HG03045 (cell line): Measurements from ENCODE around the gene BABAM2.
"Not testable (repeated sequence)": the region's sequence is repeated elsewhere in the genome, so short reads cannot be mapped to it uniquely, and the experiment has no call there.

Source experiments
- ATAC-seq: cut with Tn5 transposase; IDR thresholded peaks from one replicate; pipeline ENCODE4 v1.9.1; 2021; ENCODE audit warnings: mild to moderate bottlenecking, moderate library complexity; ENCODE audit not compliant: unreplicated experiment

BABAM2 gene

DNA sequence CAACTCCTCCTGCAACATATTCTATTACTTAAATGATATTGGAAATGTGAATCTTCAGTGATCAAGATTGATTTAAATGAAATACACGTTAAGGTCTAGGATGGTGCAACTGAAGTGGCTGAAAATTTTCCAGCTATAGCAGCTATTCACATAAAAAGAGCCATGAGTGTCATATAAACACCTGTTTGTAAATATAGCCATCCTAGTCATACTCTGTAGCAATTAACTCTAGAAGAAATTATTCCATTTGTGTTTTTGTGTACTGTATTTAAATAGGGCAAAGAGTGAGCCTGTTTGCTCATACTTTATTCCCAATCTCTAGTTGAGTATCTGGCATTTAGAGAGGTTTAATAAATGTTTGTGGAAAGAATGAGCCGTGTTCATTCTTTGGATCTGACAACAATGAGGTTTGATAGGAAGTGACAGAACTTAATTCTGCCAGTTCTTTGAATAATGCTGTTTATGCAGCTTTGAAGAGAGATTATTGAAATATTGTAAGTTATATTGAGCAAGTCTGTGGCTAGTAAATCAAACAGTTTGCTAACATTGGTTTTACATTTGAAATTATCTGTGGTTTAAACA, 49.7 kb downstream of the BABAM2 start:
- no peak for ATAC-seq

DNA sequence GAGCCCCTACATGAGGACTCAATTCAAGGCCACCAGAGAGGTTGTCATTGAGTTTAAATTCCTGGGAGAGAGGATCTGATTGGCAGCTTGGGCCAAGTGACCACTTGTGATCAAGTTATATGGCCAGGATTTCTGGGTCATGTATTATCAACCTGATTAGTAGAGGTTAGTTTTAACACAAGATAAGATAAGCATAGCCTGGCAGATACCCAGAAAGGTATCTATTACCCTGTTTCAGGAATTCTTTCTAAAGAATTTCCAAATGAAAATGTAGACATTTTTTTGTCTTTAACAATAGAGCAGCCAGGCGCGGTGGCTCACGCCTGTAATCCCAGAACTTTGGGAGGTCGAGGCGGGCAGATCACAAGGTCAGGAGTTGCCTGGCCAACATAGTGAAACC, 50.5 kb downstream of the BABAM2 start:
- ATAC-seq, result no peak

DNA sequence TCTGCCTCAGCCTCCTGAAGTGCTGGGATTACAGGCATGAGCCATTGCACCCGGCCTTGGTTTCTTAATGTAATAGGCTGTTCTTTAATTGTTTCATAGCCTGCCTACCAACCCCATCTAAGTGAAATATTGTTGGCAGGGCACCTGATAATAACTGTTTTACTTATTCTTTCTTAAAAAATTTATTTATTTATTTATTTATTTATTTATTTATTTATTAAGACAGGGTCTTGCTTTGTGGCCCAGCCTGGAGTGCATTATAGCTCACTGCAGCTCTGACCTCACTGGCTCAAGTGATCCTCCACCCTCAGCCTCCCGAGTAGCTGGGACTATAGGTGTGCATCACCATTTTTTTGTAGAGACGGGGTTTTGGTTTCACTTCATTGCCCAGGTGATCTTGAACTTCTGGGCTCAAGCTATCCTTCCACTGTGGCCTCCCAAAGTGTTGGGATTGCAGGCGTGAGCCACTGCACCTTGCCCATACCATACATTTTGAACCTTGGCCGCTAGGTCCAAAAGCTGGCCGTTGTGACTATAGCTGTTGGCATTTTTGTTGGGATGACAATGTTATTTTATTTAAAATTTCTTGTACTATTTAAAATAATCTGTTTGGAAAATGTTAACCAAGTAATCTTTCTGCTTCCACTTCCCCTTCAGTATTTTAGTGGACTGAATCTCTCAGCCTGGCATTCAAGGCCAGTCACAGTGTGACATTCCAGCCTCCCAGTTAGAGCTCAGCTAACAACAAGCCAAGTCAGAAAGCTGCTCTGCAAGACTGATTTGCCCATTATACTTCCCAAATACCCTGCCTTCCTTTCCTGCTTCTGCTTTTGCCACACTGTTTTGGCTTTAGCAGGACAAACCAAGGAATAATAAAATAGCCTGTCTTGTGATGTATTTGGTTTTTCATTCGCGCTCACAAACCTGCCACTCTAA, 52.4 kb downstream of the BABAM2 start:
- no peak for ATAC-seq

DNA sequence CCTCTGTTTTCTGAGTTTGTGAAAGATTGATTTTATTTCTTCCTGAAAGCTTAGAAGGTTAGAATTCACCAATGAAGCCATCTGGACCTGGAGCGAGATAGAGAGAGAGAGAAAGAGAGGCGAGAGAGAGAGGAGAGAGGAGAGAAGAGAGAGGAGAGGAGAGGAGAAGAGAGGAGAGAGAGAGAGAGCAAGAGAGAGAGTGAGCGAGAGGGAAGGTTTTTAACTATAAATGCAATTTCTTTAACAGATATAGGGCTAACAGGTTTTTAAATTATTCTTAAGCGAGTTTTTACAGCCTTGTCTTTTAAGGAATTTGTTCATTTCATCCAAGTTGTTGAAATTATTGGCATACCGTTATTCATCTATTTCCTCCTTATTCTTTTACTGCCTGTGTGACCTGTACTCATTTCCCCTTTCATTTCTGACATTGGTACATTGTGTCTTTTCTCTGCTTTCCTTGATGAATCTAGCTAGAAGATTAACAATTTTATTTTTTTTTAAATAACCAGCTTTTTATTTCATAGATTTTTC, 56.1 kb downstream of the BABAM2 start:
- ATAC-seq, result no peak

DNA sequence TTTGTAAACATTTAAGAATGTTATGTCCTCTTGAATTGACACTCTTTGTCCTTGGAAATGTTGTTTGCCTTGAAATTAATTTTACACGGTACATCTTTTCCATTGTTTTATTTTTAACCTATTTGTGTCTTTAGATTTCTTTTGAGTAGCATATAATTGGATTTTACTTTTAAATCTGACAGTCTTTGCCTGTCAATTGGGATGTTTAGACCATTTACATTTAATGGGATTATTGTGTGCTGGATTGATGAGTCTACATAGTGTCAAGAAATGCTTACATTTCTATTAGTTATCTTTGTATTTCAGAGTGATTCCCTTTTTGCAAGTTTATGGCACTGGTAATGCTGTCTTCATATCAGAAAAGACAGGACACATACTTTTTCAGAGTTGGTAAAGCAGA, 61.5 kb downstream of the BABAM2 start:
- no peak for ATAC-seq

DNA sequence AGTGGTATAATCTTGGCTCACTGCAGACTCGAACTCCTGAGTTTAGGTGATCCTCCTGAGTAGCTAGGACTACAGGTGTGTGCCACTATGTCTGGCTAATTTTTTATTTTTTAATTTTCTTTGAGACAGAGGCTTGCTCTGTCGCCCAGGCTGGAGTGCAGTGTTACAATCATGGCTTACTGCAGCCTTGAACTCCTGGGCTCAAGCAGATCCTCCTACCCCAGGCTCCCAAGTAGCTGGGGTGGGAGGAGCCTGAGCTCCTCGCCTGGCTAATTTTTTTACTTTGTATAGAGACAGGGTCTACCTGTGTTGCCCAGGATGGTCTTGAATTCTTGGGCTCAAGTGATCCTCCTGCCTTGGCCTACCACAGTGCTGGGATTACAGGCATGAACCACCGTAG, 62.5 kb downstream of the BABAM2 start:
- no peak for ATAC-seq

DNA sequence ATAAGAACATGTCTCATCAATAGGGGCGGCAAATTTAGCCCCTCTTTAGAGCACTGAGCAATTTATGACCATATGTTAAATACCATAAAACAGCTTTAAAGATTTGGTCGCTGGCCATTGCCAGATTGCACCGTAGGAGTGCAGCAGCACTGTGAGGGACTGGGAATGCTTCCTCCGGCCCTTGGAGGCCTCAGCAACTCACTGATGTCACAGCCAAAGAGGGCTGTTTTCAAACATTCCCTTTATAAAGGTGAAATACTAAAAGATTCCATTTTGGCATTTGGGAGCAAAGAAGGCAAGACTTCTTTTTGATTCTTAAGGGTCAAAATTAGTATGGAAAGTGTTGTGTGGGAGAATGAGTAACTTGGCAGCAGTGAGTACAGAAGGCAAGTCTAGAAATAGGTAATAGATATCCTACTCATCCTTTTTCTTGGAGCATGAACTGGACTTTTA, 63.7 kb downstream of the BABAM2 start:
- no peak for ATAC-seq

DNA sequence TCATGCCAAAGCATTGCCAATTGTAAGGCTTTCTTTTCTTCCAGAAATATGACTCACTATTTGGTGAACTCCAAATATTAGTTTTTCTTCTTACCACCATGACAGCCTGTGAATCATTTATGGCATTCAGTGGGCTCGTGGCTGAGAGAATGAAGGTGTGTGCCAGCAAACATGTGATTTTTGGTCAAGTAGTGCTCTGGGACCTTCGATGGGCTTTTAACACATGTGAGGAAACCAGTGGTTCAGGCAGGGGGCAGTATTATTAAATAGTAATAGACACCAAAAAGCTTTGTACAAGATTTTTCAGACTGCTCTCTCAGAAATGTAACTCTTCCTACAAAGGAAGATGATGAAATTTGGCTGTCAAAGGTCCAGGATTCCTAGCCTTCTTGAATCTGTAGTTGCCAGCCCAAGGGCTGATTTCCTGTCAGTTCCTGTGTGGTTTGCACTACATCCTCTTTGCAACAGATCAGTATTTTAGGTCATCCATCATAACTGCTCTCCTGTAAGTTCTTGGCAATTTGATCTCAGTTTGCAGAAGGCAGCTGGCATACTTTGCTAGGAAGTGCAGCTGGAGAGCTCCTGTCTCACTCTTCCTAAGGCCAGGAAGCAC, 64.3 kb downstream of the BABAM2 start:
- ATAC-seq, result no peak

DNA sequence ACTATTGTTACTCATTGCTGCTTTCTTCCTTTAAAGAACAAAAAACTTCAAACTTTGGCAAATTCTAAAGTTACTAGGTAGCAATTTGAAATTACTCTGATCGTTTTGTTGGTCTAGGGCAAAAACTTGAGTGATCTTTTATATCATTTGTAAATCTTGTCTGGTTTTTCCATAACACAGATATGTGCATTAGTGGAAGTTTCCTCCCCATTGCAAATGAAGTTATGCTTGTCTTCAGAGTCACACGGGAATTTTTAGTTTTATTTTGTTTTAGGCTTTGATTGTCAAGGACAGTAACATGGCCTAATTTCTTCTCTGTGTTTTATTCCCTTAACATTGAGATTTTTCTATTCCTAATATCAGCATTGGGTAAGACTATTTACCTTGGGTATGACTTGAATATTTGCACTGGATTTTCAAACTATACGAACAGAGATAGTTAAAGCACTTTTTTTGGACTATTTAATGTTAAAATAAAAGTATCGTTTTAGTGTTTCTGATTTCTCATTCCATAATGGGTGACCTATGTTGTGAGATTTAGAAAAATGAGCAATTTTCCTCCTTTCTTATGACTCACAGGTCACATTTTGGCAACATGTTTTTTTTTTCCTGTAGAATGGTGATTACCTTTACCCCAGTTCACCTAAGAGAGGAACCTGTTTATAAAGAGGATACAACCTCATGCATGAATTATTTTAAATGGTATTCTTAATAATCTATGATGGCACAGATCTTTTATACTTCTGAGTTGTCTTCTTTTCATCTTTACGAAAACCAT, 65.0 kb downstream of the BABAM2 start:
- no peak for ATAC-seq

DNA sequence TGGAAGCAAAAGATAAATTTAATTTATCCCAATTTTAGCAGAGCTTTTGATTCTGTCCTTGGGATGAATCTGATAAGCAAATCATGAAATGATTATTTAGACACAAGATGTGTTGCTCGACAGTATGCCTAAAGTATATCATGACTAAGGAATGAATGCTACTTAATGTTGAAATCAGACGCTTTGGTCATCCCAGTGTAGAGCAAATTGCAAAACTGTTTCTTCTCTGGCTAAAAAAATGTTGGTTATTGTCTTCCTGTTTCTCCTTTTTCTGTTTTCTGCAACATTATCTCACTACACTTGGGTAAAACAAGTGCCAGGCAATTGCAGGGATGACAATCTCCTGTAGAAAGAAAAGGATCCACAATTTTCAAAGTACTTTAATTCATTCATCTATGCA, 66.4 kb downstream of the BABAM2 start:
- ATAC-seq, result no peak

DNA sequence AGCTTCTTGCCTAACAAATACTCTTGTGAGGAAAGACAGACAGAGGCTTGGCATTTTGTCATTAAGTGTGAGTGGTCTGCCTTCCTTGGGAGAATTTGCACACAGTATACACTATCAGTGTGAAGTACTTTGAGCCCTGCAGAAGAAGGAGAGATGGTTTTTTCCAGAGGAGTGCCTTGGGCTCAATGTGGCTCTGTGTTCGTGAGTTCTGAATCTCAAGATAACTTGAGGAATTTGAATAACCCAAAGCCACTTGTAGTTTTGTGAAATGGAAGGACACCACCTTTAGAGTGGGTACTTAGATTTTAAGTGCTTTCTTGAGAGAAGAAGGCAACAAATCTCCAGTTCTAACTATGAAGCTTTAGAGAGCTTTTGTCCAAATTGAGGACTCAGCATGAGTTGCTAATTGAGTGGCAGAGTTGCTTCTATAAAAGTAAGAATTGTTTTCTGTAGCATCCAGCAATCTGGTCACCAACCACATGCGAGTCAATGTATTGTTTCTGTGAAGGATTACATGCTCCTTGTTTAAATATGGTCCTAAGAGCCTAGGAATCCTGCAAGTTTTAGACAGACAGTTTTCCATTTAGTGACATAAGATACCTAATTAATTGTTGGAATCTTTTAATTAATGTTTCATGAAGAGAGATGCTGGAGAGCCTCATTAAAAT, 68.3 kb downstream of the BABAM2 start:
- no peak for ATAC-seq

DNA sequence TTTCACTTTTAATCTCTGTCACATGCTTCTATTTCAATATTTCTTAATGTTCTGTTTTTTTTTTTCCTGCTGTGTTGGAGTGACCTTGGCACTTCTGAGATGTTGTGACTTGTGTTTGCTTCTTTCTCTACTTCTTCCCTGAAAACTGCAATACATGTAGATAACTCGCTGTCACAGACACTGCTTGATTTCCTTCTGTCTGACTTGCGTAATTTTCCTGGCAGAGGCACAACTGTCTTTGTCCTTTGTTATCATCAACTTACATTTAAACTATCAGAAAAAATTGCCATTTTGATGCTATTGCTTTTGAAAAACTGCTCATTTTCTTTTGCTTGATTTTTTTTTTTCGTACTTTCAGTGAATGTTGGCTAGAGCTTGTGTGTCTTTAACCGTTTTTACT, 69.0 kb downstream of the BABAM2 start:
- ATAC-seq, result no peak

DNA sequence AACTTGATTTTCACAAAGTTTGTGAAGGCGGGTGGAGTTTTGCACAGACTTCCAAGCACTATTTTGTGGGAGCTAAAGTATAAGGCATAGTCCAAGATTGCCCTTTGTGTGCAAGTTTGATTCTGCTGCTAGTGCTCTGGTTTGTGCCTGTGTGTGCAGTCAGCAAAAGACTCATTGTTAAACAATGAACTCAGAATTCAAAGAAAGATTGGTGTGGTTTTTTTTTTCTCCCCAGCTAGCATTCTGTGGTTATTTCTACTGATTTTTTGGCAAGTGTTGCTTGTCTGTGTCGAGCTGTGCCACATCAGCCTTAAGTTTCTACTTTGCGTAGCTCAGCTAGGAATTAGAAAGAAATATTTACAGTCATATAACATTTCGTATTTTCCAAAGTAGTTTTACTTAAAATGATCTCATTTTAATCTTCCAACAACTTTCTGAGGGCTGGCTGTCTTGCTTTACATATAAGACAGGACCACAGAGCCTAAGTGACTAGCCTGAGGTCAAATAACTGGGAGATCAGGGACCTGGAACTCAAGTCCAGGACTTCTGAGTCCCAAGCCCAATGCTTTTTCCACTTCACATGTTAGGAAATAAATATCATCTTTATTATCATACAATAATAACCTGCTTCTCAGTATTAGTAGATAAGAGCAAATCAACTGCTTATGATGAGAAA, 69.8 kb downstream of the BABAM2 start:
- no peak for ATAC-seq

DNA sequence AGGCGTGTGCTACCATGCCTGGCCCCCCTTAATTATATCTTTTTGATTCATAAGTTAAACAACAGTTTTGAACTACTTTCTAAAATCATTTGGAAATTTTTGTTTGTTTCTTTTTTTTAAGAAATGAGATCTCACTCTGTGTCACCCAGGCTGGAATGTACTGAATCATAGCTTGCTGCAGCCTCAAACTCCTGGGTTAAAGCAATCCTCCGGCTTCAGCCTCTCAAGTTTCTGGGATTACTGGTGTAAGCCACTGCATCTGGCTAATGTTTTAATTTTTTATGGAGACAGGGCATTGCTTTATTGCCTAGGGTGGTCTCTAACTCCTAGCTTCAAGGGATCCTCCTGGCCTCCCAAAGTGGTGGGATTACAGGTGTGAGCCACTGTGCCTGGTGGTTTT, 71.5 kb downstream of the BABAM2 start:
- no peak for ATAC-seq

DNA sequence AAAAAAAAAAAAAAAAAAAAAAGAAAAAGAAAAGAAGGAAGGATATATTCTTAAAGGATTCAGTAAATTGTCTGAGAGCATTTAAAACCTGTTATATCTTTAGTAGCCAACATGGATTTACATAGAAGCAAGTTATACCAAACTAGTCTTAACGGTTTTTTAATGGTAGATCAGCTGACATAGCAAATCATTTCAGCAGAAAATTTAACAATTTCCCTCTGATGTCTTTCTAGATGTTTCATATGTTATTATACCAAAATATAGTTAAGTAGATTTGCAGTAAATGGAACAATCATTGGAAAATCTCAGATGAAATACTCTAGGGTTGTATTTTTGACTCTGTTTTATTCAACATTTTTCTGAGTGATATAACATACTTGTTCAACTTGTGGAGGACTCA, 72.9 kb downstream of the BABAM2 start:
- no peak for ATAC-seq

DNA sequence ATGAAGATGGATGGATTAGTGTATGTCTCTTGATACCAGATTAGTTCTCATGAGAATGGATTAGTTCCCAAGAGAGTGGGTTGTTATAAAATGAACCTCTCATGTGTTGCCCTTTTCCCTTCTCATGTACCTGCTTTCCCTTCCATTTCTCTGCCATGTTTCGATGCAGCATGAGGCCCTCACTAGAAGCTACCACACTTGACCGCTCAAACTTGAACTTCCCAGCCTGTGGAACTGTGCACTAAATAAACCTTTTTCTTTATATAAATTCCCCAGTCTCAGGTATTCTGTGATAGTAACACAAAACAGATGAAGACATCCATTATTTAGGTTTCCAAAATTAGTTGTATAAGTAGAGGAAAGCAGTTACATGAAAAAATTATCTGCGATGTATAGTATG, 73.5 kb downstream of the BABAM2 start:
- no peak for ATAC-seq

DNA sequence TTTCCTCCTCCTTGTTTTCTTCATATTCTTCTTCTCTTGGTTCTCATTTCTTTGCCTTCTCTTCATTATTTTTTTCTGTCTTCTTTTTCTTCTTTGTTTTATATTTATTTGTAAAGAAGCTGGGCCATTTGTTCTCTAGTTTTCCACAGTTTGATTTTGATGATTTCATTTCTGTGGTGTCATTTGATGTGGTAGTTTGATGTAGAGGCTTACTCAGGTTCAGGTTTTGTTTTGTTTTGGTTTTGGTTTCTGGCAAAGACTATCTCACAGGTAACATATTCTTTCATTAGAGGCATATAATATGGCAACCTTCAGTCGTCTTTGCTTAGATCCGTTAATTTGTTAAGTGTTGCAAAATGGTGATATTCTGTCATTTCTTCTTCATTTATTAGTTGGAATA, 75.3 kb downstream of the BABAM2 start:
- ATAC-seq, result no peak

DNA sequence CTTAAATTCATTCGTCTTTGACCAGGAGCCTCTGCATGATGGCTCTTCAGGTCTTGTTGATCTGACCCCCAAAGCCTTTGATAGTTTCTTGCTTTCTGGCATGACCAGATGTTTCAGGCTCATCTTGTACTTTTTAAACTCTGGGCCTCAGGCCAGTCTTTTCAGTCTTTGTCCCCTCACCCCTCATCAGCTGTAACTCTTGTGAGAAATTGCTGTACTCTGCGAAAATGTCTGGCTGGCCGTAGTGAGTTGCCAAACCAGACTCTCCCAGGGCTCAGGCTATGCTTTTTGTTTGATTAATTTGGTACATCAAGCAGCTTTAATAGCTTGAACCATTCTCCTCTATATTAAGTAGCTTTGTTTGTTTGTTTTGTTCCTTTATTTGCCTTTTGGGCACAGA, 75.9 kb downstream of the BABAM2 start:
- ATAC-seq, result no peak

DNA sequence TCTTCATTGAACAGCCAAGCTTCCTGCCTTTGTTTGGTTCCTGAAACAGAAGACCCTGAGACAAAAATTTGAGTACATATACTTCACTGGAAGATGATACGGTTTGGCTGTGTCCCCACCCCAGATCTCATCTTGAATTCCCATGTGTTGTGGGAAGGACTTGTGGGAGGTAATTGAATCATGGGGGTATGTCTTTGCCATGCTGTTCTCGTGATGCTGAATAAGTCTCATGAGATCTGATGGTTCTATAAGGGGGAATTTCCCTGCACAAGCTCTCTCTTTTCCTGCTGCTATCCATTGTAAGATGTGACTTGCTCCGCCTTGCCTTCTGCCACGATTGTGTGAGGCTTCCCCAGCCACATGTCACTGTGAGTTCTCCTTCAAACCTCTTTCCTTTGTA, 76.5 kb downstream of the BABAM2 start:
- ATAC-seq, result no peak

DNA sequence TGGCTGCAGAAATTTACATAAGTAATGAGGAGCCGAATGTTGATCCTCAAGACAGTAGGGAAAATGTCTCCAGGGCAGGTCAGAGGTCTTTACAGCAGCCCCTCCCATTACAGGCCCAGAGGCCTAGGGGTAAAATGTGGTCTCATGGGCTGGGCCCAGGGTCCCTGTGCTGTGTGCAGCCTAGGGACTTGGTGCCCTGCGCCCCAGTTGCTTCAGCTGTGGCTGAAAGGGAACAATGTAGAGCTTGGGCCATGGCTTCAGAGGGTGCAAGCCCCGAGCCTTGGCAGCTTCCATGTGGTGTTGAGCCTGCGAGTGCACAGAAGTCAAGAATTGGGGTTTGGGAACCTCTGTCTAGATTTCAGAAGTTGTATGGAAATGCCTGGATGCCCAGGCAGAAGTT, 77.5 kb downstream of the BABAM2 start:
- ATAC-seq, result not testable (repeated sequence)
